Loucy (cell line): ENCODE results near the gene CCDC201.
"Not testable (repeated sequence)": the region's sequence is repeated elsewhere in the genome, so short reads cannot be mapped to it uniquely, and the experiment has no call there.

Experiments used
- EZH2phosphoT487 ChIP-seq: fragments of 200-600 bp; IDR thresholded peaks from 2 replicates; pipeline ENCODE4 v1.6.1; 2018; ENCODE audit warnings: antibody characterized with exemption, mild to moderate bottlenecking, moderate library complexity, borderline replicate concordance
- TF ChIP-seq, protein P1 (sequence below): fragments of 200-600 bp; sonication (generic); conservative IDR thresholded peaks from 2 replicates; pipeline ENCODE4 v1.5.1; 2014; ENCODE audit warnings: mild to moderate bottlenecking, antibody characterized with exemption, low read length

DNA sequence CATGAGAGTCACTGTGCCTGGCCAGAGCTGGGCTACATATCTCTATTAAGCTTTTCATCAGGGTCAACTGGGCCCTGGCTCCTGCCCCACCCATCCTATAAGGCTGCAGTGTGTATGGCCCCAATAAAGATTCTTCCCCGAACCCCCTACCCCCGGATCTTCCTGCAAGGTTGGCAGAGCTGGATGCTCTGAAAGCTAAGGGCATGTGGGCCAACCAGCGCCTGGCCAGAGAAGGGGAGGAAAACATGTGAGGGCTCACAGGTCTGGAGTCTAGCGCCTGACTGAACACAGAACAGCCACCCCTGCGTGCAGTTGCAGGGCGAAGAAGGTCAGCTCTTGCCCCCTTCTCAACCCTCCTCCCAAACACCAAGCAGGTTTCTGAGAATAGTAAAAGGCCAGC, 24.1 kb downstream of the CCDC201 start:
- TF ChIP-seq, protein P1, sequence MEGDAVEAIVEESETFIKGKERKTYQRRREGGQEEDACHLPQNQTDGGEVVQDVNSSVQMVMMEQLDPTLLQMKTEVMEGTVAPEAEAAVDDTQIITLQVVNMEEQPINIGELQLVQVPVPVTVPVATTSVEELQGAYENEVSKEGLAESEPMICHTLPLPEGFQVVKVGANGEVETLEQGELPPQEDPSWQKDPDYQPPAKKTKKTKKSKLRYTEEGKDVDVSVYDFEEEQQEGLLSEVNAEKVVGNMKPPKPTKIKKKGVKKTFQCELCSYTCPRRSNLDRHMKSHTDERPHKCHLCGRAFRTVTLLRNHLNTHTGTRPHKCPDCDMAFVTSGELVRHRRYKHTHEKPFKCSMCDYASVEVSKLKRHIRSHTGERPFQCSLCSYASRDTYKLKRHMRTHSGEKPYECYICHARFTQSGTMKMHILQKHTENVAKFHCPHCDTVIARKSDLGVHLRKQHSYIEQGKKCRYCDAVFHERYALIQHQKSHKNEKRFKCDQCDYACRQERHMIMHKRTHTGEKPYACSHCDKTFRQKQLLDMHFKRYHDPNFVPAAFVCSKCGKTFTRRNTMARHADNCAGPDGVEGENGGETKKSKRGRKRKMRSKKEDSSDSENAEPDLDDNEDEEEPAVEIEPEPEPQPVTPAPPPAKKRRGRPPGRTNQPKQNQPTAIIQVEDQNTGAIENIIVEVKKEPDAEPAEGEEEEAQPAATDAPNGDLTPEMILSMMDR: not testable (repeated sequence)
- TF ChIP-seq EZH2phosphoT487: not testable (repeated sequence)
